Tibial nerve (tissue), 4 donors: ENCODE measurements around the gene QKI. TPM values are rescaled to one million over a fixed set of nuclear protein-coding genes. Genes with fewer than 3 reads are reported as not detected.
"Not testable (repeated sequence)": the region's sequence is repeated elsewhere in the genome, so short reads cannot be mapped to it uniquely, and the experiment has no call there.

Experiments
- DNase-seq, 2 donors: peaks; one replicate each; pipeline ENCODE4 v3.0.0-alpha.2; 2019; ENCODE audit warnings: low spot score in 2 of 2
- H3K27ac ChIP-seq, 4 donors: fragments of 200-600 bp; sonication (generic) in 3 of 4; one replicate each; pipeline ENCODE4 v1.5.1; 2017 to 2019; ENCODE audit warnings: mild to moderate bottlenecking in 1 of 4
- H3K27me3 ChIP-seq, 2 donors: fragments of 200-600 bp; sonication (generic) in 1 of 2; one replicate each; pipeline versions ENCODE4 v1.5.1 to v1.6.0; 2017 to 2019
- H3K36me3 ChIP-seq, 3 donors: fragments of 200-600 bp; sonication (generic); one replicate each; pipeline ENCODE4 v1.5.1; 2018 to 2019
- H3K4me1 ChIP-seq, 4 donors: fragments of 200-600 bp; sonication (generic) in 3 of 4; one replicate each; pipeline ENCODE4 v1.5.1; 2017 to 2019
- H3K4me3 ChIP-seq, 4 donors: fragments of 200-600 bp; sonication (generic) in 3 of 4; one replicate each; pipeline ENCODE4 v1.5.1; 2017 to 2019; ENCODE audit warnings: mild to moderate bottlenecking in 1 of 4, moderate library complexity in 1 of 4
- H3K9me3 ChIP-seq, 4 donors: fragments of 200-600 bp; sonication (generic) in 3 of 4; one replicate each; pipeline ENCODE4 v1.5.1; 2017 to 2019
- CTCF ChIP-seq, 5 experiments: fragments of 200-600 bp in 3 of 5; fragments of 450-650 bp in 2 of 5; sonication (generic) in 3 of 5; IDR thresholded peaks; one replicate each; pipeline ENCODE4 v1.5.1; 2016 to 2019; ENCODE audit warnings: antibody characterized with exemption in 5 of 5, mild to moderate bottlenecking in 3 of 5, moderate library complexity in 2 of 5
- EP300 ChIP-seq, 2 donors: sonication (generic); formaldehyde crosslinking; IDR thresholded peaks; one replicate each; pipeline ENCODE4 v1.6.1; 2017; ENCODE audit warnings: antibody characterized with exemption in 2 of 2, mild to moderate bottlenecking in 1 of 2
- POLR2A ChIP-seq, 2 donors: fragments of 450-650 bp; IDR thresholded peaks; one replicate each; pipeline ENCODE4 v1.6.1; 2017; ENCODE audit warnings: antibody characterized with exemption in 2 of 2, mild to moderate bottlenecking in 2 of 2, moderate library complexity in 2 of 2
- WGBS, 2 donors: methylation state at CpG; one replicate each; pipeline ENCODE4 v1.1.5; 2018; 5-methylcytosine and 5-hydroxymethylcytosine counted together
- total RNA-seq, 4 donors: library from RNA; depleted of rRNA; stranded (reverse); fragments of >200 nt; gene quantifications; one replicate each; pipeline ENCODE4 v1.1.0, GENCODE V29; 2016

The QKI gene
- total RNA-seq, 4 donors from 2014 or later: 365 to 570 (median 511) TPM

GRCh38 chr6:163589387-163589786 is 174.9 kb downstream of the QKI start:
- no peak overlapping the region for H3K4me3 ChIP-seq
- peaks cover 0 to 19% (median 6%) of the 10 kb centered on the region in 4 donors for H3K4me1 ChIP-seq
- no peak overlapping the region for H3K27ac ChIP-seq
- peaks cover 0 to 13% (median 4%) of the 10 kb centered on the region in 4 donors for H3K9me3 ChIP-seq
- H3K27me3 ChIP-seq: no peaks in the 10 kb centered on the region
- H3K36me3 ChIP-seq: no peaks in the 10 kb centered on the region
- DNase-seq: no peak
- 61 to 63% methylated on average over 5 of the region's 5 CpGs for WGBS, 2 donors
- no peak for TF ChIP-seq POLR2A (IDR thresholded peaks at IDR 0.05)
- no peak for TF ChIP-seq EP300 (IDR thresholded peaks at IDR 0.05)
- TF ChIP-seq CTCF (IDR thresholded peaks at IDR 0.05): no peak

GRCh38 chr6:163590132-163590531 is 175.6 kb downstream of the QKI start:
- H3K27ac ChIP-seq, DNase-seq, H3K27me3 ChIP-seq, H3K36me3 ChIP-seq, H3K4me3 ChIP-seq: not testable (repeated sequence)
- WGBS, 2 donors: 96 to 98% methylated on average over 9 of the region's 9 CpGs
- H3K9me3 ChIP-seq: peaks cover 0 to 13% (median 4%) of the 10 kb centered on the region in 4 donors
- peaks cover 0 to 18% (median 6%) of the 10 kb centered on the region in 4 donors for H3K4me1 ChIP-seq

- WGBS, 2 donors: 96 to 99% methylated on average over 3 of the region's 3 CpGs
- no peak for TF ChIP-seq POLR2A (IDR thresholded peaks at IDR 0.05)
- no peak for TF ChIP-seq EP300 (IDR thresholded peaks at IDR 0.05)
- no peak for TF ChIP-seq CTCF (IDR thresholded peaks at IDR 0.05)
These were observed 178.4 kb downstream of the QKI start for GRCh38 chr6:163592872-163593271.

GRCh38 chr6:163596174-163596573 is 181.7 kb downstream of the QKI start:
- WGBS, 2 donors: 61 to 94% methylated on average over 2 of the region's 2 CpGs
- no peak overlapping the region for H3K27ac ChIP-seq
- H3K4me1 ChIP-seq: no peaks in the 10 kb centered on the region
- H3K27me3 ChIP-seq: no peaks in the 10 kb centered on the region
- H3K9me3 ChIP-seq: peaks cover 0 to 13% (median 6%) of the 10 kb centered on the region in 4 donors
- DNase-seq: no peak
- TF ChIP-seq POLR2A (IDR thresholded peaks at IDR 0.05): no peak
- no peak overlapping the region for H3K4me3 ChIP-seq
- no peaks in the 10 kb centered on the region for H3K36me3 ChIP-seq

More at GRCh38 chr6:163592872-163593271, 178.4 kb downstream of the QKI start:
- Histone ChIP-seq H3K9me3 (peaks cover 0 to 13% (median 6%) of the 10 kb centered on the region in 4 donors), H3K36me3 (no peaks in the 10 kb centered on the region), H3K27me3 (no peaks in the 10 kb centered on the region), H3K27ac (no peak overlapping the region), H3K4me1 (no peaks in the 10 kb centered on the region), H3K4me3 (no peak overlapping the region)
- DNase-seq: no peak

GRCh38 chr6:163599136-163599535 is 184.6 kb downstream of the QKI start:
- H3K4me3 ChIP-seq: no peak overlapping the region
- TF ChIP-seq CTCF (IDR thresholded peaks at IDR 0.05) (no peak), EP300 (IDR thresholded peaks at IDR 0.05) (no peak), POLR2A (IDR thresholded peaks at IDR 0.05) (no peak)

GRCh38 chr6:163599684-163600083 is 185.2 kb downstream of the QKI start:
- H3K4me3 ChIP-seq: no peak overlapping the region
- no peak overlapping the region for H3K27ac ChIP-seq
- TF ChIP-seq CTCF (IDR thresholded peaks at IDR 0.05) (no peak), EP300 (IDR thresholded peaks at IDR 0.05) (no peak), POLR2A (IDR thresholded peaks at IDR 0.05) (no peak)
- no peaks in the 10 kb centered on the region for H3K4me1 ChIP-seq
- peaks cover 0 to 5% (median 0%) of the 10 kb centered on the region in 4 donors for H3K9me3 ChIP-seq
- 80 to 92% methylated on average over 2 of the region's 2 CpGs for WGBS, 2 donors
- H3K27me3 ChIP-seq: no peaks in the 10 kb centered on the region
- DNase-seq: no peak
- H3K36me3 ChIP-seq: no peaks in the 10 kb centered on the region

More at GRCh38 chr6:163599136-163599535, 184.6 kb downstream of the QKI start:
- no peak for DNase-seq
- Histone ChIP-seq H3K4me1 (no peaks in the 10 kb centered on the region), H3K9me3 (peaks cover 0 to 5% (median 0%) of the 10 kb centered on the region in 4 donors), H3K36me3 (no peaks in the 10 kb centered on the region), H3K27ac (no peak overlapping the region), H3K27me3 (no peaks in the 10 kb centered on the region)
